GM12874 (cell line): ENCODE results near the gene METRNL.

ENCODE experiments used
- TF ChIP-seq, protein P1 (sequence below): IDR thresholded peaks from 2 replicates; pipeline ENCODE4 v1.5.1; 2011; ENCODE audit warnings: low read depth, mild to moderate bottlenecking, control low read depth, low read length, moderate library complexity; ENCODE audit not compliant: insufficient read depth

The METRNL gene

DNA sequence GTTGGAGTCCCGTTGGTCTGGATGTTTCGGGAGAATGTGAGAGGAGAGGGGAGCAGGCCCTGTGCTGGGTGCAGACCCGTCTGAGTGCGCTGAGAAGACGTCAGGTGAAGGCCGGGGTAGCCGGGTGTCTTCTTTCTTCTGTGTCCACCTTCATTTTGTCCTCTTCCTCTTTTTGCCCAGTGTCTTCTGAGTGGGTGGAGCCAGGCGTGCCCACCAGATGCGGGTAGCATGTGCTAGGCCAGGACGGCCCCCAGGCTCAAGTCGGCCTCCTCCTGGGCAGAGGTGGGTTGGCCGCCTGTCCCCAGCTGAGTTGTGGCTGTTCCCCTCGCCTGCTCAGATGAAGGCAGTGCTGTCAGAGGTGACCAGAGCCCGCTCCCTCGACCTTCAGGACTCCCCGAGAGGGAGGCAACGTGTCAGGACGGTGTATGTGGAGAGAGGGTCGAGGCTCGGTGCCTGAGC, 3.5 kb downstream of the METRNL start:
- TF ChIP-seq, protein P1, sequence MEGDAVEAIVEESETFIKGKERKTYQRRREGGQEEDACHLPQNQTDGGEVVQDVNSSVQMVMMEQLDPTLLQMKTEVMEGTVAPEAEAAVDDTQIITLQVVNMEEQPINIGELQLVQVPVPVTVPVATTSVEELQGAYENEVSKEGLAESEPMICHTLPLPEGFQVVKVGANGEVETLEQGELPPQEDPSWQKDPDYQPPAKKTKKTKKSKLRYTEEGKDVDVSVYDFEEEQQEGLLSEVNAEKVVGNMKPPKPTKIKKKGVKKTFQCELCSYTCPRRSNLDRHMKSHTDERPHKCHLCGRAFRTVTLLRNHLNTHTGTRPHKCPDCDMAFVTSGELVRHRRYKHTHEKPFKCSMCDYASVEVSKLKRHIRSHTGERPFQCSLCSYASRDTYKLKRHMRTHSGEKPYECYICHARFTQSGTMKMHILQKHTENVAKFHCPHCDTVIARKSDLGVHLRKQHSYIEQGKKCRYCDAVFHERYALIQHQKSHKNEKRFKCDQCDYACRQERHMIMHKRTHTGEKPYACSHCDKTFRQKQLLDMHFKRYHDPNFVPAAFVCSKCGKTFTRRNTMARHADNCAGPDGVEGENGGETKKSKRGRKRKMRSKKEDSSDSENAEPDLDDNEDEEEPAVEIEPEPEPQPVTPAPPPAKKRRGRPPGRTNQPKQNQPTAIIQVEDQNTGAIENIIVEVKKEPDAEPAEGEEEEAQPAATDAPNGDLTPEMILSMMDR, result no peak

DNA sequence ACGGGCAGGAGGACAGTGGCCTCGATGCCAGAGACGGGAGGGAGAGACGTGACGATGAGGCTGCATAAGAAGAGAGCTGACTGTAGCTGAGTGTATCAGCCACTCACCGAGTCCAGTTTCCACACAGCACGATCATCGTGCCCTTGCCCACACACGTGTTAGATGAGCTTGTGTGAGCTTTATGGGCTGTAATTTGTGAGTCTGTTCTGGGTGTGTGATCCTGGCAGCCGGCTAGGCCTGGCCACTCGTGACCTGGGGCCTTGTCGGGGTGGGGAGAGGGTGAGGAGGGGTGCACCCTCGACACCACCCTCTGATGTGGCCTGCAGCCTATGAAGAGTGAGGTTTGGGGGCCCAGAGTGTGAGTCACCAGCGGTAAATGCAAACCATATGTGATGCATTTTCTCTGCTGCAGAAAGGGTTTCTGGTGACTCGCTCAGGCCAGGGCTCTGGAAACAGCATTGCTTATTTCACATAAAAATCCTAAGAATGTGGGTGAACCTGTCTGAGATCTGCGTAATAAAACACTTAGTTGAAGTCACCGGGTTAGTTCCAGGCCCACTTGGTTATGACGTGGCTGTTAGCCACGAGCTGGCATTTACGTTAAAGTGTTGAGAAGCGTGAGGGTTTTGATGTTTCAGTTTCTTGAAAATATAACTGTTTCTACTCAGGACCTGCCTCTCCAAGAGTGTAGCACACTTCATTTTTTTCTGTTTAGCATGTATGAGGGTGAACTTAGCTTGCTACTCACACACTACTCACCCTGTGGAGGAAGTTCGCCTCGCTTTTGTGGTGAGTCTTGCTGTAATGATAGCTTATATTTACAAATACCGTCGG, 4.2 kb downstream of the METRNL start:
- TF ChIP-seq, protein P1, result no peak

DNA sequence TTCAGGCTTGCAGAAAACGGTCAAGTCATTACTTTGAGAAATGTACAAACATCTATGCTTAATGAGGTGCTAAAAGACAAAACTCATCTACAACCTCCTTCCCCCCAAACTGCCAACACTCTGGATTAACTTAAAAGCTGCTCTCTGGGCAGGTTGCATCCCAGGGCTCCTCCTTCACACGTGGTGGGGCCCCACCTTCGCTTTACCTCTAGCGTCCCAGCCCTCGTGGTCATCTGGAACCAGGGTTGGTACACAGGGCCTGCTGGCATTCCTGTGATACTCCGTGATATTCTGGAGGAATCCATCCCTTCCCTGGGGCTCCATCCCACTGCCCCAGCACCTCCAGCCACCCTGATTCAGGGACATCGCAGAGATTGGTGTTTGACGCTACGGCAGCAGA, 4.8 kb downstream of the METRNL start:
- TF ChIP-seq, protein P1, result no peak

DNA sequence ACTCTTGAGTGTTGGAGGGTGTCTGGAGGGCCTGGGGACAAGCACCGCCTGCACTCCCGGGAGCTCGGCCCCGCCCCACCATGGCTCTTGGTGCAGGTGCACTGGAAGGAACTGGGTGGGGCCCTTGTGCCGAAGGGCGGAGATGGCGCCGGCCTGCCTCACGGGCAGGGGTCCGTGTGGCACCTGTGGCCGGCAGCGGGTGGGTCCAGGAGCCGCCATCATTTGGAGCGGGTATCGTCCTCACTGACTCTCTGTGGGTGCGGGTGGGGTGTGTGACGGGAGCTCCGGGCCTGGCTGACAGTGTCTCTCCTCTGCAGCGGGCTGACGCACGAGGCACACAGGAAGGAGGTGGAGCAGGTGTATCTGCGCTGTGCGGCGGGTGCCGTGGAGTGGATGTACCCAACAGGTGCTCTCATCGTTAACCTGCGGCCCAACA, 5.2 kb downstream of the METRNL start:
- TF ChIP-seq, protein P1, result no peak

DNA sequence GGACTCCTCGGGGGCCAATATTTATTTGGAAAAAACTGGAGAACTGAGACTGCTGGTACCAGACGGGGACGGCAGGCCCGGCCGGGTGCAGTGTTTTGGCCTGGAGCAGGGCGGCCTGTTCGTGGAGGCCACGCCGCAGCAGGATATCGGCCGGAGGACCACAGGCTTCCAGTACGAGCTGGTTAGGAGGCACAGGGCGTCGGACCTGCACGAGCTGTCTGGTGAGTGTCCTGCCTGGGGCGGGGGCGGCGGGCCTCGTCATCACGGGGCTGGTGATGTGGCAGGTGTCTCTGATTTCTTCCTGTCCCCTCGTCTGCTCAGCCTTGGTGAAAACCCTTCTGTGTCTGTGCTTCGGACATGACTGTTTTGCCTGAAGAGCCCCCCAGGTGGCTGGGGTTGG, 5.7 kb downstream of the METRNL start:
- TF ChIP-seq, protein P1, result no peak

DNA sequence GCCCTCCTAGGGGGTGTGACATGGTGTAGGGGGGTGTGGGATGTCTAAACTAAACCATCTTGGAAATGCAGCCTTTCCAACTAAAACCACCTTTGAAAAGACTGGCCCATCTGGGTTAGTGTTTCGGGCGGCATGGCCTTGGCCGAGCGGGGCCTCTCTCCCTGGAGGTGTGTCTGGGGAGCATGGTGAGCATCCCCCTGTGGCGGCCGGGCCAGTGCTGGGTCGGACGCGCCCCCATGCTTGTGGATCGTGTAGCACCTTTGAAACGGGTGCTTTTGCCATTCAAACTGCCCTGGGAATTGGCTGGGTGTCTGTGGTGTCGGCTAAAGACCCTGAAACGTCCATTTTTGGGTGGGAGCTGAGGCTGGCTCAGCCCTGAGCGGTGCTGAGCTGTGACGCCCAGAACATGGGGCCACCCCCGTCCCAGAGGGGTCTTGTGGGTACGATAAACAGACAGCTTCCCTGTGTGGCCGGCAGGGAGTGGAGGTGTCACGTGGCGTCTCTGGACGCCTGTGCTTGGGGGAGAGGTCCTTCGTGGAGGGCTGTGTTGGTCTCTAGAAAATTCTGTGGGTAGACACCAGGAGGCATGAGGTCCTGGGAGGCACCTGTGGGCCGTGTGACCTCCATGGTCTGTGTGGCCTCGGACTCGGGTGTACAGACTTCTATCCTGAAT, 6.3 kb downstream of the METRNL start:
- TF ChIP-seq, protein P1, result no peak

DNA sequence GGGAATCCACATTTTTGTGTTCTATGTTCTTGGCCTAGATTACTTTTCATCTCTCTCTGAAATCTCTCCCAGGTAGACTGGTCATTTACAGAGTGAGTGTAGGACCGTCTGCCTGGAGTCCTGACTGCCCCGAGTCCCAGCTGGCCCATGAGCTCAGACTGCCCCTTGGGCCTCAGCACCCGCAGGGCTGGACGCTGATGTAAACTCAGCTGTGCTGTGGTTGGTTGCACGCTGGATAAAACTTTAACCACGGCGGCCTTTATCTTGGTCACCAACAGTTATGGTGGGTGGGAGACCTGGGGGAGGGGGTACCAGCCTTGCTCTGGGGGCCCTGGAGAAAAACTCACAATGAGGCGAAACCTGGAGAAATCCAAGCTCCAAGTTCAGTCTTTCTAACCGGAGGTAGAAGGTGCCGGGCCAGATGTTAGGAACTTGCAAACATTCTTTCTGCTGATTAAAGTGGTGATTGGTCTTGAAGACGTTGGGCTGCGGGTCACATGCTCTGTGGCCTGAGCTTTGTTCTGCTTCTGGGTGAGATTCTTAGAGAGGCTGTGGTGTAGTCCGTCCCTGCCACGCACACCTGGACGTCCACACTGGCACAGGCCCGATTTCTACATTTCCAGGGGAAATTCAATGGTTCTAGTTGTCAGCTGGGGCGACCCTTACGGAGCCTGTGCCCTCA, 6.9 kb downstream of the METRNL start:
- TF ChIP-seq, protein P1, result no peak
